Measurements from ENCODE around the gene TRIP4. TPM values are rescaled to one million over a fixed set of nuclear protein-coding genes. Genes with fewer than 3 reads are reported as not detected.

The TRIP4 gene
- total and polyA plus RNA-seq, 2 donors (not counting 1 experiment from before 2014, with no cell fraction given) = 13.9 to 30.2 TPM

DNA sequence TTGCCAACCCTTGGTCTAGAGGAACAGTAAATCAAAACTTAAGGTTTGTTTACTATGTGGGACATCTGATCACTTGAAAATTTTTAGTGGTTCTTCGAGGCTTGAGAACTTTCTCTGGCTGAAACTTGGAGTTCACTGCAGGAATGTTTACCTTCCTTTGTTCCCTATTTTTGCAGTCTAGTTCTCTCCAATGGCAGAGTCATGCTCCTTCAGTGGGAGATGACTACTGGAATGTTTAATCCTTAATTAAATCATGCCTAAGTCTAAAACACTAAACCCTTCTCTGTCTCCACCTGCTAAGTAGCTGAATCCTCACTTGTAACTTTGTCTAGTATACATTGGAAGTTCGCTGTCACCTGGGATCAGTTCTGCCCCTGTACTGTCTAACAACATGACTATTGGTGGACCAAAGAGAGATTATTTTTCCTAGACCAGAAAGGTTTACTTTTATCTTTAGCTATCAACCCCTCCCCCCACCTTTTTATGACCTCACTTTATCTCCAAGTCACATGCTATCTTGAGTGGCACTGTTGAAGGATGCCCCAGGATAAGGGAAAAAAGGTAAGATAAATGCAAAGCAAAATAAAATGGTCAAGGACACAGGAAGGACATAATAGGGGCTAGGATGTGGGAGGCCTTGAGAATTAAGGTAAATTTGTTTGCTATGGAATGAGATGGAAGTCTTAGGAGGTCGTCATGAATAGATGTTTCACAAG, 71.6 kb downstream of the TRIP4 start:
- peak overlapping the region; percentile 2 for H3K4me2 ChIP-seq (ENCODE audit: extremely low read depth, insufficient read depth, low read length)
- no peak for DNase-seq (ENCODE audit: low read depth in 2 of 2)
- H3K36me3 ChIP-seq (ENCODE audit: control insufficient read depth, insufficient read depth, low read length) = no peaks in the 10 kb centered on the region
- H3K27ac ChIP-seq (ENCODE audit: insufficient read depth, low read length) = no peak overlapping the region
- H2AFZ ChIP-seq (ENCODE audit: low read length) = no peak overlapping the region
- no peak for TF ChIP-seq EZH2 (IDR thresholded peaks at IDR 0.05; ENCODE audit: low read length, missing control alignments)
- TF ChIP-seq, protein P1, sequence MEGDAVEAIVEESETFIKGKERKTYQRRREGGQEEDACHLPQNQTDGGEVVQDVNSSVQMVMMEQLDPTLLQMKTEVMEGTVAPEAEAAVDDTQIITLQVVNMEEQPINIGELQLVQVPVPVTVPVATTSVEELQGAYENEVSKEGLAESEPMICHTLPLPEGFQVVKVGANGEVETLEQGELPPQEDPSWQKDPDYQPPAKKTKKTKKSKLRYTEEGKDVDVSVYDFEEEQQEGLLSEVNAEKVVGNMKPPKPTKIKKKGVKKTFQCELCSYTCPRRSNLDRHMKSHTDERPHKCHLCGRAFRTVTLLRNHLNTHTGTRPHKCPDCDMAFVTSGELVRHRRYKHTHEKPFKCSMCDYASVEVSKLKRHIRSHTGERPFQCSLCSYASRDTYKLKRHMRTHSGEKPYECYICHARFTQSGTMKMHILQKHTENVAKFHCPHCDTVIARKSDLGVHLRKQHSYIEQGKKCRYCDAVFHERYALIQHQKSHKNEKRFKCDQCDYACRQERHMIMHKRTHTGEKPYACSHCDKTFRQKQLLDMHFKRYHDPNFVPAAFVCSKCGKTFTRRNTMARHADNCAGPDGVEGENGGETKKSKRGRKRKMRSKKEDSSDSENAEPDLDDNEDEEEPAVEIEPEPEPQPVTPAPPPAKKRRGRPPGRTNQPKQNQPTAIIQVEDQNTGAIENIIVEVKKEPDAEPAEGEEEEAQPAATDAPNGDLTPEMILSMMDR (conservative IDR thresholded peaks at IDR 0.05 in 1 of 2, IDR thresholded peaks at IDR 0.05 in 1 of 2; ENCODE audit: low read depth in 1 of 2, low read length in 2 of 2) = no peak
- no peak overlapping the region for H3K9ac ChIP-seq (ENCODE audit: insufficient read depth, low read length)
- H3K79me2 ChIP-seq (ENCODE audit: control insufficient read depth, insufficient read depth, low read length) = peaks cover 29% of the 10 kb centered on the region
- no peaks in the 10 kb centered on the region for H3K9me3 ChIP-seq (ENCODE audit: control insufficient read depth, insufficient read depth, low read depth, low read length)
- peaks cover 2% of the 10 kb centered on the region for H3K4me1 ChIP-seq (ENCODE audit: control insufficient read depth, extremely low read depth, insufficient read depth, low read length)
- no peak overlapping the region for H3K4me3 ChIP-seq (replicated peaks in 1 of 4; ENCODE audit: control extremely low read depth in 1 of 4, insufficient read depth in 1 of 4, low read depth in 3 of 4, low read length in 4 of 4)
- H3K27me3 ChIP-seq (ENCODE audit: control insufficient read depth, insufficient read depth, low read length) = no peaks in the 10 kb centered on the region
- H4K20me1 ChIP-seq (ENCODE audit: control insufficient read depth, extremely low read depth, insufficient read depth, low read length) = no peaks in the 10 kb centered on the region

DNA sequence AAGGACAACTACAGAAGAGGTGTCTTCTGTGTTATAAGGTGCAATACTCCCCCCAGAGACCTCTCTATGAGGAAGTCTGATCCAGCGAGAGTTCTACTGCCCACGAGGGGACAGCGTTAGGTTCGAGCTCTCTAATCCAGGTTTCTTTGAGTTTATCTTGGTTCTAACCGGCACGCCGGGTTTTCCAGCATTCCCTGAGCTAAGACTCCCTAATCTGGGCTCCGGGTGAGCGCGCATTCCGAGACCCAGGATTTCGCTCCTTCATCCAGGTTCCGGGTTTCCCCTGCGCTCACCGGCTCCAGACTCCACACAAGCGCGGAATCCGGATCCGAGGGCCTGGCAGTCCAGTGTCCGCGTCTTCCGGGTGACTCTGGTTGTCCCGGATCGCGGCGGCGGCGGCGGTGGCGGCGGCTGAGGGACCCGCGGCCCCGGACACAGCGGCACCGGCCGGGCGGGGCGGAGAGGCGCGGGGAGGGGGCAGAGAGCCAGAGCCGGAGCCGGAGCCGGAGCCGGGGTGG, 72.6 kb downstream of the TRIP4 start, which contains the start of gene ZNF609:
TSS of gene ZNF609 (plus strand) at position 373 of the 518 bp plus-strand sequence. CDS start 38,842 bp downstream, outside the sequence.
- Histone ChIP-seq H3K9me3 (ENCODE audit: control insufficient read depth, insufficient read depth, low read depth, low read length) (no peaks in the 10 kb centered on the region), H3K4me2 (ENCODE audit: extremely low read depth, insufficient read depth, low read length) (peak within 1 kb of the TSS; percentile 95), H3K27me3 (ENCODE audit: control insufficient read depth, insufficient read depth, low read length) (no peaks in the 10 kb centered on the region), H2AFZ (ENCODE audit: low read length) (peak within 1 kb of the TSS; percentile 88), H4K20me1 (ENCODE audit: control insufficient read depth, extremely low read depth, insufficient read depth, low read length) (no peaks in the 10 kb centered on the region), H3K27ac (ENCODE audit: insufficient read depth, low read length) (peak within 1 kb of the TSS; percentile 51), H3K9ac (ENCODE audit: insufficient read depth, low read length) (peak within 1 kb of the TSS; percentile 59), H3K36me3 (ENCODE audit: control insufficient read depth, insufficient read depth, low read length) (no peaks in the 10 kb centered on the region), H3K4me3 (replicated peaks in 1 of 4; ENCODE audit: control extremely low read depth in 1 of 4, insufficient read depth in 1 of 4, low read depth in 3 of 4, low read length in 4 of 4) (peak within 1 kb of the TSS; percentile 43 to 77 (median 70)), H3K79me2 (ENCODE audit: control insufficient read depth, insufficient read depth, low read length) (peaks cover 40% of the 10 kb centered on the region), H3K4me1 (ENCODE audit: control insufficient read depth, extremely low read depth, insufficient read depth, low read length) (peaks cover 2% of the 10 kb centered on the region)
- DNase-seq (ENCODE audit: low read depth in 2 of 2) = peak; percentile 94 to 97
- TF ChIP-seq, protein P1 (conservative IDR thresholded peaks at IDR 0.05 in 1 of 2, IDR thresholded peaks at IDR 0.05 in 1 of 2; ENCODE audit: low read depth in 1 of 2, low read length in 2 of 2) = no peak
- TF ChIP-seq EZH2 (IDR thresholded peaks at IDR 0.05; ENCODE audit: low read length, missing control alignments) = no peak

All from fibroblast of lung (primary cell).